Measurements from ENCODE around the gene RBM20. TPM values are rescaled to one million over a fixed set of nuclear protein-coding genes. Genes with fewer than 3 reads are reported as not detected.

The RBM20 gene
- total and polyA plus RNA-seq, 5 experiments from 2014 or later: 0.20 to 0.93 (median 0.49) TPM

- Mint-ChIP-seq H3K27ac (no peak overlapping the region), H3K4me3 (no peak overlapping the region), H3K27me3 (no peaks in the 10 kb centered on the region), H3K9me3 (no peaks in the 10 kb centered on the region), H3K4me1 (peaks cover 0 to 17% (median 12%) of the 10 kb centered on the region in 4 donors), H3K36me3 (no peaks in the 10 kb centered on the region)
- no peak for ATAC-seq
- no peak for DNase-seq
- POLR2A ChIA-PET: no interaction called here
These were observed 145.7 kb downstream of the RBM20 start for GRCh38 chr10:110789604-110790433.

GRCh38 chr10:110790913-110791506, 146.9 kb downstream of the RBM20 start:
- Mint-ChIP-seq H3K9me3 (no peaks in the 10 kb centered on the region), H3K36me3 (no peaks in the 10 kb centered on the region), H3K27ac (no peak overlapping the region), H3K4me1 (peaks cover 0 to 8% (median 7%) of the 10 kb centered on the region in 4 donors), H3K27me3 (no peaks in the 10 kb centered on the region), H3K4me3 (no peak overlapping the region)
- POLR2A ChIA-PET: interaction anchor here (0.6 to 1.0 kb wide), 2 partner anchors 33 to 223 kb away, joined by 3 read pairs; partner anchors contain the start of gene SMC3
- ATAC-seq: no peak
- DNase-seq: no peak

GRCh38 chr10:110791541-110792073, 147.5 kb downstream of the RBM20 start:
- ATAC-seq: no peak
- Mint-ChIP-seq H3K27me3 (no peaks in the 10 kb centered on the region), H3K4me3 (no peak overlapping the region), H3K9me3 (no peaks in the 10 kb centered on the region), H3K36me3 (no peaks in the 10 kb centered on the region), H3K27ac (no peak overlapping the region), H3K4me1 (peaks cover 0 to 2% (median 1%) of the 10 kb centered on the region in 4 donors)
- POLR2A ChIA-PET: interaction anchor here (1.0 kb wide), 1 partner anchor 224 kb away, joined by 3 read pairs; the partner anchor contains the start of gene SMC3
- no peak for DNase-seq

- H3K36me3 Mint-ChIP-seq: no peaks in the 10 kb centered on the region
- H3K27ac Mint-ChIP-seq: peak overlapping the region in 1 of 10 donors; percentile 44
- H3K27me3 Mint-ChIP-seq: no peaks in the 10 kb centered on the region
- no peak for DNase-seq
- no peak for ATAC-seq
- POLR2A ChIA-PET: no interaction called here
- peaks cover 0 to 2% (median 0%) of the 10 kb centered on the region in 4 donors for H3K4me1 Mint-ChIP-seq
- no peaks in the 10 kb centered on the region for H3K9me3 Mint-ChIP-seq
- no peak overlapping the region for H3K4me3 Mint-ChIP-seq
These were observed 148.5 kb downstream of the RBM20 start for GRCh38 chr10:110792476-110793125.

GRCh38 chr10:110793128-110793812, 149.1 kb downstream of the RBM20 start:
- Mint-ChIP-seq H3K4me3 (no peak overlapping the region), H3K27me3 (no peaks in the 10 kb centered on the region), H3K27ac (peak overlapping the region in 1 of 10 donors; percentile 44), H3K4me1 (peaks cover 0 to 2% (median under 1%) of the 10 kb centered on the region in 4 donors), H3K9me3 (no peaks in the 10 kb centered on the region), H3K36me3 (no peaks in the 10 kb centered on the region)
- ATAC-seq (no peak), DNase-seq (no peak)
- POLR2A ChIA-PET: interaction anchor here (0.8 to 1.5 kb wide), 2 partner anchors 9 to 67 kb away, joined by 3 to 9 read pairs; no protein-coding TSS in a partner anchor

GRCh38 chr10:110793886-110794285, 149.8 kb downstream of the RBM20 start:
- H3K9me3 Mint-ChIP-seq: no peaks in the 10 kb centered on the region
- H3K27me3 Mint-ChIP-seq: no peaks in the 10 kb centered on the region
- no peaks in the 10 kb centered on the region for H3K36me3 Mint-ChIP-seq
- H3K4me1 Mint-ChIP-seq: peaks cover 0 to 5% (median 1%) of the 10 kb centered on the region in 4 donors
- H3K27ac Mint-ChIP-seq: no peak overlapping the region
- DNase-seq (no peak), ATAC-seq (no peak)
- no peak overlapping the region for H3K4me3 Mint-ChIP-seq
- POLR2A ChIA-PET: interaction anchor here (0.8 to 1.5 kb wide), 2 partner anchors 8 to 67 kb away, joined by 3 to 9 read pairs; no protein-coding TSS in a partner anchor

- no peak for DNase-seq
- H3K36me3 Mint-ChIP-seq: no peaks in the 10 kb centered on the region
- no peak for ATAC-seq
- H3K27ac Mint-ChIP-seq: no peak overlapping the region
- H3K9me3 Mint-ChIP-seq: no peaks in the 10 kb centered on the region
- peaks cover 0 to 11% (median 1%) of the 10 kb centered on the region in 4 donors for H3K4me1 Mint-ChIP-seq
- no peaks in the 10 kb centered on the region for H3K27me3 Mint-ChIP-seq
- H3K4me3 Mint-ChIP-seq: no peak overlapping the region
- POLR2A ChIA-PET: no interaction called here
These were observed 150.7 kb downstream of the RBM20 start for GRCh38 chr10:110794808-110795207.

- Mint-ChIP-seq H3K36me3 (no peaks in the 10 kb centered on the region), H3K27me3 (no peaks in the 10 kb centered on the region), H3K27ac (peak overlapping the region in 1 of 10 donors; percentile 13), H3K4me3 (no peak overlapping the region), H3K4me1 (peaks cover 4 to 26% (median 8%) of the 10 kb centered on the region in 4 donors), H3K9me3 (no peaks in the 10 kb centered on the region)
- ATAC-seq (no peak), DNase-seq (no peak)
- POLR2A ChIA-PET: no interaction called here
These were observed 153.3 kb downstream of the RBM20 start for GRCh38 chr10:110797416-110797815.

- H3K4me1 Mint-ChIP-seq: peaks cover 7 to 35% (median 17%) of the 10 kb centered on the region in 4 donors
- H3K36me3 Mint-ChIP-seq: no peaks in the 10 kb centered on the region
- H3K27ac Mint-ChIP-seq: peak overlapping the region in 2 of 10 donors; percentile 2 to 6
- DNase-seq (no peak), ATAC-seq (no peak)
- no peaks in the 10 kb centered on the region for H3K27me3 Mint-ChIP-seq
- POLR2A ChIA-PET: interaction anchor here (1.0 to 1.3 kb wide), 2 partner anchors 13 to 73 kb away, joined by 3 to 4 read pairs; no protein-coding TSS in a partner anchor
- H3K9me3 Mint-ChIP-seq: no peaks in the 10 kb centered on the region
- H3K4me3 Mint-ChIP-seq: no peak overlapping the region
These were observed 154.2 kb downstream of the RBM20 start for GRCh38 chr10:110798340-110798739.

- ATAC-seq: no peak
- H3K9me3 Mint-ChIP-seq: no peaks in the 10 kb centered on the region
- peak overlapping the region in 9 of 10 donors; percentile 46 to 82 (median 74) for H3K4me3 Mint-ChIP-seq
- POLR2A ChIA-PET: interaction anchor here (0.7 to 3.5 kb wide), 13 partner anchors 8 to 117 kb away, joined by 3 to 31 read pairs (median 9); partner anchors contain the start of genes BBIP1, PDCD4 and SHOC2
- no peaks in the 10 kb centered on the region for H3K27me3 Mint-ChIP-seq
- peak overlapping the region; percentile 74 to 99 (median 94) for H3K27ac Mint-ChIP-seq
- H3K4me1 Mint-ChIP-seq: peaks cover 21 to 68% (median 38%) of the 10 kb centered on the region in 4 donors
- no peak for DNase-seq
- H3K36me3 Mint-ChIP-seq: no peaks in the 10 kb centered on the region
These were observed 158.0 kb downstream of the RBM20 start for GRCh38 chr10:110802090-110802489.

- peak; percentile 26 to 75 (median 56) for DNase-seq
- H3K27ac Mint-ChIP-seq: peak overlapping the region; percentile 74 to 99 (median 94)
- POLR2A ChIA-PET: interaction anchor here (1.0 to 3.5 kb wide), 16 partner anchors 9 to 116 kb away, joined by 3 to 31 read pairs (median 7); partner anchors contain the start of genes BBIP1, PDCD4 and SHOC2
These were observed 158.6 kb downstream of the RBM20 start for GRCh38 chr10:110802551-110803238.

More at GRCh38 chr10:110802551-110803238, 158.6 kb downstream of the RBM20 start:
- Mint-ChIP-seq H3K4me1 (peaks cover 21 to 70% (median 38%) of the 10 kb centered on the region in 4 donors), H3K9me3 (no peaks in the 10 kb centered on the region), H3K4me3 (peak overlapping the region; percentile 46 to 82 (median 71)), H3K27me3 (no peaks in the 10 kb centered on the region), H3K36me3 (no peaks in the 10 kb centered on the region)
- peak; percentile 90 to 94 for ATAC-seq

Data from naive thymus-derived CD8-positive, alpha-beta T cell (primary cell).